GM13976 (cell line): Measurements from ENCODE around the gene CAMK2A.
A peak's percentile ranks its signal among the peaks of the same experiment; 100 is the strongest.

Source experiments
- DNase-seq: peaks from one replicate; pipeline ENCODE4 v3.0.0; 2012; ENCODE audit warnings: low spot score
- in situ Hi-C: fragments of 300-500 bp; cut with MboI; formaldehyde crosslinking; loops from one replicate; pipeline ENCODE4 v1.12.0; 2022; ENCODE audit warnings: low sequenced_read_pairs, mixed read lengths, inconsistent platforms; ENCODE audit not compliant: unreplicated experiment
- TF ChIP-seq, protein P1 (sequence below): IDR thresholded peaks from 2 replicates; pipeline ENCODE4 v1.5.1; 2012; ENCODE audit warnings: borderline replicate concordance, mild to moderate bottlenecking; ENCODE audit not compliant: insufficient read depth; ENCODE audit errors: extremely low read depth, missing control alignments, control extremely low read depth

Gene CAMK2A

DNA sequence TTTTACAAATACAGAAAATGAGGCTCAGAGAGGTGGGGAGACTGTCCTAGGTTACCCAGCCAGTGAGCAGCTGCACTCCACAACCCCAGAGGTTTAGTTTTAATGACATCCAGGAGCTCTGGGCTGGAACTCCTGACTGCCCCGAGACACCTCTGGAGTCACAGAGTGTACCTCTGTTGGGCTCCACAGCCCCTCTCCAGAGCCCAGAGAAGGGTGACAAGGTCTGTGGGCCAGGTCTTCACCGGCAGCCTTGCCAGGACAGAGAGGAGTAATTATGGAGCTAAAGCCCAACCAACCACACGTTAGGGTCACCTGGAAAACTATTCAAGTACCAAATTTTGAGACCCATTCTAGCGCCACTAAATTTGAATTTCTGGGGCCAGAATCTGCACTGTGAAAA, 111.9 kb downstream of the CAMK2A start:
- TF ChIP-seq, protein P1, sequence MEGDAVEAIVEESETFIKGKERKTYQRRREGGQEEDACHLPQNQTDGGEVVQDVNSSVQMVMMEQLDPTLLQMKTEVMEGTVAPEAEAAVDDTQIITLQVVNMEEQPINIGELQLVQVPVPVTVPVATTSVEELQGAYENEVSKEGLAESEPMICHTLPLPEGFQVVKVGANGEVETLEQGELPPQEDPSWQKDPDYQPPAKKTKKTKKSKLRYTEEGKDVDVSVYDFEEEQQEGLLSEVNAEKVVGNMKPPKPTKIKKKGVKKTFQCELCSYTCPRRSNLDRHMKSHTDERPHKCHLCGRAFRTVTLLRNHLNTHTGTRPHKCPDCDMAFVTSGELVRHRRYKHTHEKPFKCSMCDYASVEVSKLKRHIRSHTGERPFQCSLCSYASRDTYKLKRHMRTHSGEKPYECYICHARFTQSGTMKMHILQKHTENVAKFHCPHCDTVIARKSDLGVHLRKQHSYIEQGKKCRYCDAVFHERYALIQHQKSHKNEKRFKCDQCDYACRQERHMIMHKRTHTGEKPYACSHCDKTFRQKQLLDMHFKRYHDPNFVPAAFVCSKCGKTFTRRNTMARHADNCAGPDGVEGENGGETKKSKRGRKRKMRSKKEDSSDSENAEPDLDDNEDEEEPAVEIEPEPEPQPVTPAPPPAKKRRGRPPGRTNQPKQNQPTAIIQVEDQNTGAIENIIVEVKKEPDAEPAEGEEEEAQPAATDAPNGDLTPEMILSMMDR: no peak
- in situ Hi-C loops: no loop called here
- no peak for DNase-seq

DNA sequence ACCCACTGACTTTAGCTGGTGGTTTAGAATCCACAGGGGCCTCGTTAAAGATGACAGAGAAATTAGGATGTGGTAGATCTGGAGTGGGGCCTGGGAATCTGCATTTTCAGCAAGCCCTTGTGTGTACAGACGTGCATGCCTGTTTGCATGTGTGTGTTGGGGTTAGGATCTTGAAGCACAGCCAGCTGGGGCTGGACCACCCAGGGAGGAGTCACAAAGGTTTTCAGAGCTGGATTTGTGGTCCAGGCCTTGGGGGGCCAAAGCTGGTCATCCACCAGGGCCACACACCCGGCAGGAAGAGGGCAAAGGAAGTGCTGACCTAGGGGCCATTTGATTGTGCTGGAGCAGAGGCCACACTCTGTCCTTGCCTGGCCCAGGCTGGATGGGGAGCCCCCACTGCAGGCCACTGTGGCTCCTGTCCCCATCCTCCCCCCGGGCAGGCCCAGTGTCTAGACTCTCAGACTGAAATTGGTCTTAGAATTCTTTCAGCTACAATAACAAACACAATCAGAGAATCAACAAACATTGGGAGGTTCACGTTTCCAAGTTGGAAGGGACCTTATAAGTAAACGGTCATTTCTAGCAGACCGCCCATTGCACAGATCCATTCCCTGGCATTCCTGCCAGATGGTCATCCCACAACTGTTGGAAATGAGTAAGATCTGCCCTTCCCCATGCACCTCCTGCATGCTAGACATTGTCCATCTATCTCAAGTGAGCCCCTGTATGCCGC, 112.7 kb downstream of the CAMK2A start:
- no peak for DNase-seq
- in situ Hi-C loops: no loop called here
- TF ChIP-seq, protein P1: no peak

DNA sequence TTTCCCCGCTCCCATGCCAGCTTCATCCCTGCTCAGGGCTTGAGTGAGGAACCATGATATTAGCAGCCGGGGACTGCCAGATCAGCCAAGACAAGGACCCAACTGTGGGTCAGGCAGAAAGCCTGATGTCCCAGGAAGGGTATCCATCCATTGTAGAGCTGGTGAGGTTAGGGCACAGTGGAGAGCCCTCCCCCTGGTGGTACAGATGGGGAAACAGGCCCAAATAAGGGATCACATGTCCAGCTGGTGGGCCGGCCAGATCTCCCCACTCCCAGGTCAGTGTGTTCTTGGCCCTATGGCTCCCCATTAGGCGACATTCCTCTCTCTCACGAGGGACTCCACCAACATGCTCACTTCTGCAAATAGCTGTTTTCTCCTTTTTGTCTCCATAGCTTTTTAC, 114.0 kb downstream of the CAMK2A start:
- peak; percentile 68 for DNase-seq
- TF ChIP-seq, protein P1: no peak
- in situ Hi-C loops: no loop called here

DNA sequence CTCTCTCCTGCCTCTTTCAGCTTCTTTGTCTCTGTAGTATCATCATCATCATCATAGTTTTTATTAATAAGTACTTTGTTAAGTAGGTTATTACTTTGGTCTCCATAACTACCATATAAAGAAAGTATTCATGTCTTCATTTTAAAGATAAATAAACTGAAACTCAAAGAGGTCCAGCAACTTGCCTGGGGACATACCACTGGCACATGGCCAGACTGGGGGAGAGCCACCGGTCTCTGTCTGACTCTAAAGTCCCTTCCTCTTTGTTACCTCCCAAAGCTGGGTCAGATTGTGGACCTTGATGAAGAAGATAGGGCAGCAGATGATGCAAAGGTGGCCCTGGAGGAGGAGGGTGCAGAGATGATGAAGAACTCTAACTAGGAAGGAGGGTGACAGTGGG, 114.5 kb downstream of the CAMK2A start:
- in situ Hi-C loops: no loop called here
- DNase-seq: no peak
- TF ChIP-seq, protein P1: no peak

DNA sequence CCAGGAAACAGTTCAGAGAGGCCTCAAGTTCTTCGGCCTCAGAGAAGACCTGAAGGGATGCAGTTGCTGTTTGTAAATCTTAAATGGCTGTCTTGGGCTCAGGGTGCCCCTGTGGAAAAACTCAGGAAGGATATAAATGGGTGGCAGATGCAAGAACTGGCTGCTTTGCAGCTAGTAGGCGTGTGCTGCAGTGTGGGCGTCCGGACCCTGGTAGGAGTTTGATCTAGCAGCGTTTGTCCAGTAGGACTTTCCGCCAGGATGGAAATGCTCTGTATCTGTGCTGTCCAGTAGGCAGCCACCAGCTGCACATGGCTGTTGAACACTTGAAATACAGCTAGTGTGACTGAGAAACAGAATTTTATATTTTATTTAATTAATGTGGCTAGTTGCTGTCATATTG, 115.3 kb downstream of the CAMK2A start:
- no peak for DNase-seq
- in situ Hi-C loops: no loop called here
- TF ChIP-seq, protein P1: no peak

DNA sequence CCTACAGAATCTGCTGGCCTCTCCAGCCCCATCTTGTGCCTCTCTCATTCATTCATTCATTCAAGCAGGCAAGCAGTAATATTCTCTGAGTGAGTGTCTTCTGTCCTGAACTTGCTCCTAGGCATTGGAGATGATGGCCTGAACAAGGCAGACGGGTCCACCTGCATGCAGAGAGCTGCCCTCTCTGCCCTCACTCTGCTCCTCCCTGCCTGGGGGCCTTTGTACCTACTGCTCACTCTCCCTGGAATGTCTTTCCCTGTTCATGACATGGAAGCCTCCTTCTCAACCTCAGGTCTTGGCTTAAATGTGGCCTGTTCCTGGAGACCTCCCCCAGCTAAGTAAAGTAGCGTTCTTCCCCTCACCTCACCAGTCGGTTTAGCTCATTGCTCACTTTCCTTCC, 116.4 kb downstream of the CAMK2A start:
- DNase-seq: no peak
- in situ Hi-C loops: no loop called here
- TF ChIP-seq, protein P1: no peak
